ENCODE results near the gene C5orf52. TPM values are rescaled to one million over a fixed set of nuclear protein-coding genes. Genes with fewer than 3 reads are reported as not detected.
"Not testable (repeated sequence)": the region's sequence is repeated elsewhere in the genome, so short reads cannot be mapped to it uniquely, and the experiment has no call there.

Gene C5orf52
- total and polyA plus RNA-seq, 8 donors = not detected

- no peak for TF ChIP-seq POLR2AphosphoS5 (IDR thresholded peaks at IDR 0.05)
- TF ChIP-seq EP300 (IDR thresholded peaks at IDR 0.05) = no peak
- no peak for TF ChIP-seq POLR2A (IDR thresholded peaks at IDR 0.05)
- TF ChIP-seq CTCF (IDR thresholded peaks at IDR 0.05) = no peak
- no peak overlapping the region for H3K27ac ChIP-seq
- H3K27me3 ChIP-seq = peaks cover 0 to 11% (median 0%) of the 10 kb centered on the region in 3 donors
- 60 to 83% (median 67%) methylated on average over 34 to 52 of the region's 52 CpGs for whole genome bisulfite sequencing, 5 donors
- H3K4me3 ChIP-seq = peak overlapping the region in 2 of 4 donors; percentile 25 to 28
- DNase-seq = peak in 1 of 2 donors; percentile 25
- intact Hi-C loops (cut with DNase I; ENCODE audit: low total_unique reads) = no loop called here
- H3K9me3 ChIP-seq = no peaks in the 10 kb centered on the region
- no peaks in the 10 kb centered on the region for H3K4me1 ChIP-seq
- H3K36me3 ChIP-seq = no peaks in the 10 kb centered on the region
Measured at GRCh38 chr5:157689942-157690689, 18.8 kb downstream of the C5orf52 start.

- Histone ChIP-seq H3K36me3 (no peaks in the 10 kb centered on the region), H3K27ac (no peak overlapping the region), H3K4me1 (no peaks in the 10 kb centered on the region), H3K27me3 (peaks cover 0 to 11% (median 0%) of the 10 kb centered on the region in 3 donors), H3K9me3 (no peaks in the 10 kb centered on the region), H3K4me3 (peak overlapping the region in 2 of 4 donors; percentile 25 to 28)
- no peak for DNase-seq
- intact Hi-C loops (cut with DNase I; ENCODE audit: low total_unique reads) = no loop called here
- no peak for TF ChIP-seq CTCF (IDR thresholded peaks at IDR 0.05)
- TF ChIP-seq POLR2AphosphoS5 (IDR thresholded peaks at IDR 0.05) = no peak
- TF ChIP-seq EP300 (IDR thresholded peaks at IDR 0.05) = no peak
- no peak for TF ChIP-seq POLR2A (IDR thresholded peaks at IDR 0.05)
- 66 to 88% (median 73%) methylated on average over 32 to 53 of the region's 53 CpGs for WGBS, 5 donors
Measured at GRCh38 chr5:157690690-157691433, 19.5 kb downstream of the C5orf52 start.

- H3K36me3 ChIP-seq; H3K4me3 ChIP-seq; H3K4me1 ChIP-seq; DNase-seq; H3K27ac ChIP-seq; intact Hi-C loops (cut with DNase I; ENCODE audit: low total_unique reads): not testable (repeated sequence)
- peaks cover 0 to 11% (median 0%) of the 10 kb centered on the region in 3 donors for H3K27me3 ChIP-seq
- WGBS, 5 donors = 88 to 97% (median 92%) methylated on average over 10 to 25 of the region's 25 CpGs
- peaks cover 0 to 13% (median 9%) of the 10 kb centered on the region in 4 donors for H3K9me3 ChIP-seq
Measured at GRCh38 chr5:157693816-157694215, 22.5 kb downstream of the C5orf52 start.

GRCh38 chr5:157696154-157696553 lies 24.8 kb downstream of the C5orf52 start:
- H3K27me3 ChIP-seq; H3K36me3 ChIP-seq; H3K4me1 ChIP-seq; H3K4me3 ChIP-seq; intact Hi-C loops (cut with DNase I; ENCODE audit: low total_unique reads); H3K27ac ChIP-seq; DNase-seq: not testable (repeated sequence)
- 87 to 98% (median 94%) methylated on average over 3 of the region's 3 CpGs for WGBS, 5 donors
- peaks cover 0 to 20% (median 16%) of the 10 kb centered on the region in 4 donors for H3K9me3 ChIP-seq

GRCh38 chr5:157698674-157699073 lies 27.3 kb downstream of the C5orf52 start:
- intact Hi-C loops (cut with DNase I; ENCODE audit: low total_unique reads) = not testable (repeated sequence)
- 67 to 91% (median 71%) methylated on average over 4 of the region's 4 CpGs for WGBS, 5 donors
- H3K9me3 ChIP-seq = peaks cover 0 to 20% (median 16%) of the 10 kb centered on the region in 4 donors

More at GRCh38 chr5:157698674-157699073, 27.3 kb downstream of the C5orf52 start:
- not testable (repeated sequence) for H3K27me3 ChIP-seq, H3K27ac ChIP-seq, H3K36me3 ChIP-seq, H3K4me1 ChIP-seq, DNase-seq, H3K4me3 ChIP-seq

Data from stomach (tissue), 9 donors.